GM18873 (cell line): ENCODE data around the gene OPA1.

Experiments used
- ATAC-seq: cut with Tn5 transposase; IDR thresholded peaks from one replicate; pipeline ENCODE4 v1.9.1; 2021; ENCODE audit warnings: mild to moderate bottlenecking, moderate library complexity, moderate number of reproducible peaks; ENCODE audit not compliant: unreplicated experiment, low FRiP score

The OPA1 gene, protein sequence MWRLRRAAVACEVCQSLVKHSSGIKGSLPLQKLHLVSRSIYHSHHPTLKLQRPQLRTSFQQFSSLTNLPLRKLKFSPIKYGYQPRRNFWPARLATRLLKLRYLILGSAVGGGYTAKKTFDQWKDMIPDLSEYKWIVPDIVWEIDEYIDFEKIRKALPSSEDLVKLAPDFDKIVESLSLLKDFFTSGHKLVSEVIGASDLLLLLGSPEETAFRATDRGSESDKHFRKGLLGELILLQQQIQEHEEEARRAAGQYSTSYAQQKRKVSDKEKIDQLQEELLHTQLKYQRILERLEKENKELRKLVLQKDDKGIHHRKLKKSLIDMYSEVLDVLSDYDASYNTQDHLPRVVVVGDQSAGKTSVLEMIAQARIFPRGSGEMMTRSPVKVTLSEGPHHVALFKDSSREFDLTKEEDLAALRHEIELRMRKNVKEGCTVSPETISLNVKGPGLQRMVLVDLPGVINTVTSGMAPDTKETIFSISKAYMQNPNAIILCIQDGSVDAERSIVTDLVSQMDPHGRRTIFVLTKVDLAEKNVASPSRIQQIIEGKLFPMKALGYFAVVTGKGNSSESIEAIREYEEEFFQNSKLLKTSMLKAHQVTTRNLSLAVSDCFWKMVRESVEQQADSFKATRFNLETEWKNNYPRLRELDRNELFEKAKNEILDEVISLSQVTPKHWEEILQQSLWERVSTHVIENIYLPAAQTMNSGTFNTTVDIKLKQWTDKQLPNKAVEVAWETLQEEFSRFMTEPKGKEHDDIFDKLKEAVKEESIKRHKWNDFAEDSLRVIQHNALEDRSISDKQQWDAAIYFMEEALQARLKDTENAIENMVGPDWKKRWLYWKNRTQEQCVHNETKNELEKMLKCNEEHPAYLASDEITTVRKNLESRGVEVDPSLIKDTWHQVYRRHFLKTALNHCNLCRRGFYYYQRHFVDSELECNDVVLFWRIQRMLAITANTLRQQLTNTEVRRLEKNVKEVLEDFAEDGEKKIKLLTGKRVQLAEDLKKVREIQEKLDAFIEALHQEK

DNA sequence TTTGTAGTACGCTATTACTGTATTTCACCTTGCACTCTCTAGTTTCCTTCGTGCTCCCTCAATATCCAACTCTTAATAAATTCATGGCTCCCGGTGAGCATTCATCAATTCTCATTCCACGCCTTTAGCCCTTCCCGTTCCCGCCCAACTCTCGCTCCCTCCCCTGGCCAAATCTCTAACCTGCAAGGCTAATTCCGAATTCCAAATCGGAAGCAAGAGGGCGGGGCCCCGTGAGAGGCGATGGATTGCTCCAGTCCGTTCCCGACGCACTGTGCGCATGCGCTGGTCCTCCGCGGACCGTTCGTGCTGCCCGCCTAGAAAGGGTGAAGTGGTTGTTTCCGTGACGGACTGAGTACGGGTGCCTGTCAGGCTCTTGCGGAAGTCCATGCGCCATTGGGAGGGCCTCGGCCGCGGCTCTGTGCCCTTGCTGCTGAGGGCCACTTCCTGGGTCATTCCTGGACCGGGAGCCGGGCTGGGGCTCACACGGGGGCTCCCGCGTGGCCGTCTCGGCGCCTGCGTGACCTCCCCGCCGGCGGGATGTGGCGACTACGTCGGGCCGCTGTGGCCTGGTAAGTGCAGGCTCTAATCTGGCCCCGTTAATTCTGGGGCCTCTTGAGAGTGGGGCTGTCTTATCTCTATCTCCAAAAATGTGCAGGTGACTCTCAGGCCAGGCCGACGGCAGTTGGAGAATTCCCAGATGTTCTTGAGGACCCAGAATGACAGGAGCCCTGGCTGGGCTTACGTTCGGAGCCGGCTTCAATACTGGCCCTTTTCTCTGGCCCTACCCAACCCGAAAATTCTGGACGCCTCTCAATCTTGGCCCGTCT lies at the start of gene OPA1:
Gene OPA1, plus strand, starts transcription at position 368 of the 827 bp plus-strand sequence. Its CDS starts 170 bp downstream, at position 538.
- ATAC-seq: peak; percentile 98

DNA sequence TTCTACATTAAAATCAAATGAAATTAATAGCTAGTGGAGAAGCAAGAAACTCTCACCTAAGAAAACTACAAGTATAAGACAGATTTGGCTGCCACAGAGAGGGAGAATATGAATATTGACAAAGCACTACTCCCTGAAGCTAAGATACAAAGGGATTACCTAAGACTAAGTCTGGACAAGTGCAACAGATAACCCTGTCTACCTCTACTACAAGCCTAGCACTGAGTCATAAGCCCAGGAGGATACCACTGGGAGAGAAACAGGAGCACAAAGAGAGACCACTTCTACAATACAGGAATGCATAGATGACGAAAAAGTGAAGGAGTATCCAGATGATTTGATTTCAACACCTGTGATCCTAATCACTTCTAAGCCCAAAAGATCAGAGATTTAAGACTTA lies 48.7 kb upstream of the OPA1 start:
- ATAC-seq: no peak

DNA sequence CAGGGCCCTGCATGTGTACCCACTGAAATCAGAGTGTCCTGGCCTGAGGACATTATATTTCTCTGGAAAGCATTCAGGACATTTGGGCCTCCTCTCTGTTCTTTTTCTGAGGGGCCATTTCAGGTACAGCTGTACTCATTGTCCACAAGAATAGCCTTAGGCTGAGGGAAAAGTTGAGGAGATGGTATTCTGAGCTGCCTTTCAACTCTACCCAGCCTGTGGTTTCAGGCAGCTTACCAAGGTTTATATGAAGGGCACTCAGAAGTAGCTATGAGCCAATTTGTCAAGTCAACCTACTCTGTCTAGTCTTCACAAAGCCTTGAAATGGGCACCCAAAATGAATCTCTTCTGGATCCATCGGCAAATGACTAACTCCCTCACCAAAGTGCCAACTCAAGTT lies 47.7 kb upstream of the OPA1 start:
- ATAC-seq: no peak

DNA sequence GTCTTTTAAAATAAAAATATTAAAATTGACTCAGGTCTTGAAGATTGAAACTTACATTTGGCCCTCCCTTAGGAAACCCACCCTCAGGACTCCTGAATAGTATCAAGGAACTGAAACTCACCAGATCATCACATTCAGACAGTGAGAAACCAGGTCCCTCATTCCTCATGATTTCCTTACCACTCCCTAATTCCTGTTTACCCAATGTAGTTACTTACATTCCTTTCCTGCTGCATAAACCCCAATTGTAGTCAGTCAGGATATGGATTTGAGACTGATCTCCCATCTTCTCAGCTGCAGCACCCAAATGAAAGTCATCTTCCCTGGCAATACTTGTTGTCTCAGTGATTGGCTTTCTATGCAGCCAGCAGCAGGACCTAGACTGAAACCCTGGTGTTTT lies 46.9 kb upstream of the OPA1 start:
- ATAC-seq: no peak

DNA sequence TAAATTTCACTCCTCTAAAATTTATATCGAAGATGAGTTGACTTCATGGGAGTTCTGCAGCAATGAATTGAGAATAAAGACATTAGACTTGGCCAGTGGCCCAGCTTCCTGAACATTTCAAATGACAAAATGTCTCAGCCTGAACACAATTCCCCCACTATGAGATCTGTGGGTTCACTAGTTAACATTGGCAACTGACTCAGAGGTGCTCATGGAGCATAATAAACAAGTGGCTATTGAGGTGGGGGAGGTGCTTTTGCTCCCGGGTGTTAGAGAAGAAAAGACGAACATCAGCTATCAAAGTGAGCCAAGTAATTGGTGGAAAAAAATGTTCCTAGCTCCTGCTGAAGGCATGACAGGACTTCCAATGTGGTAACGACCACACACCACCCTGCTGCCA lies 44.6 kb upstream of the OPA1 start:
- ATAC-seq: no peak

DNA sequence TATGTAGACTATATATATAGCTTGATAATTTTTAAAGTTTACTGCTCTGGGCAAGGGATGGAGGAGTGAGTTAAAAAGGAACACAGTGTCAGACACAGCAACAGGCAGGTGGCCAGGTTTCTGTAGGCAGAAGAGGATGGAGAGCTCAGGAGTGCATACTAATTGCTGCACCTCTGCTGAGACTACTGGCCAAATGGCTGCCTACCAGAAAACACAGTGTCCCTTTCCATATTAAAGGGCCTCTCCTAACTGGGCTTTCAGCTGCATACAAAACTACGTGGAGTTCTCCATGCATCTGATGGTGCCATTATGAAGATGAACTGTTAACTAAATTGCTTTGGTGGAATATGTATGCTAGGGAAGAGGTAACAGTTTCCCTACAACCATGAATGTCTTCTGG lies 40.1 kb upstream of the OPA1 start:
- no peak for ATAC-seq

DNA sequence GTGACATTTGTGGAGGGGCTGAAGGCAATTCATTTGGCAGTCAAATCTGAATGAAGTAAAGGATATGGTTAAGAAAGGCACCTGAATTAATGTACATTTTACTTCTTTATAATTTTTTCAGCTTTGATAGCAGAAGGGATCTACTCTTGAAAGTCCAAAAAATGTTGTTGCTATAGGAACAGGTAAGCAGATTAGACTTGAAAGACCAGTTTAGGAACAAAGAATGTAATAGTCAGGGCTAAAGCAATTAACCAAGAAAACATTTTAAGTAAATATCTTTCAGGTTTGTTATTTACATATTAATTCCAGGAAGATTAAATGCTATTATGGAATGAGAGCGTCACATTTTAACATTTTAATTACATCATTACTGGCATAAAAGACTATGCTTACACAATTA lies 39.4 kb upstream of the OPA1 start:
- ATAC-seq: no peak

DNA sequence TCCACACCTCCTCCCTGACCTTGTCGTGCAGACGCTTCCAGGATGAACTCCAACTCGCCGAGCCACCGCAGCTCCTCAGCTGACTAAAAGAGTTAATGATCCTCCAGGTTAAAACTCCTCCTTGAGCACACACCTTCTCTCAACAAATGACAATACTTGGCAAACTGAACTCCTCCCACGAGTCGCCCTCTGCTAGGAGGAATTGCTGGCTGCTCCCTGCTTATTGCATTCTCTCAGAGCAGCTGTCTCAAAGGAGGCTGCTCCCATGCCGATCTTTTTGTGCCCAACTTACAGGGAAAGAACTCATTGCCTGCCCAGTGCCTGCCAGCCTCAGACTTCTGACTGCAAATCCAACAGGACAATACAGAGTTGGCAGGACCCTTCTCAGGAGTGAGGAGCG lies 38.2 kb upstream of the OPA1 start, which contains the start of gene ATP13A4:
Gene ATP13A4, minus strand, starts transcription at position 85 of the 400 bp plus-strand sequence. CDS start 96 bp downstream, outside the sequence.
- no peak for ATAC-seq

DNA sequence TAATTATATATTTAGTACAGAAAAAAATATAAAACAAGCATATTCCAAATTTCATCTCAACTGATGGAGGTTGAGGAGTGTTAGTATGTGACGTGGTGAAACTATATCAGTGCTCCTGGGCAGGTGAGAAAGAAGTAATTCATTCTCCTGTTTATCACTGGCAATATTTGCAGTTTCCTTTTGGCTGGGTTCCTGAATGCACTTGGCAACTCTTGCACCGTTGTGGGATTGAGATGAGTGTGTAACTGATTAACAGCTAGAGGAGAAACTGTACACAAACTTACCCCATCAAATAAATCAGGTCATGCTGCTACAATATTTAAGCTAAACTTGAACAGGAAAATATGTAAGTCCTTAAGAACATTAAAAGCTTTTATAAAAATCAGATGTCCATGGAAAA lies 36.2 kb upstream of the OPA1 start:
- no peak for ATAC-seq

DNA sequence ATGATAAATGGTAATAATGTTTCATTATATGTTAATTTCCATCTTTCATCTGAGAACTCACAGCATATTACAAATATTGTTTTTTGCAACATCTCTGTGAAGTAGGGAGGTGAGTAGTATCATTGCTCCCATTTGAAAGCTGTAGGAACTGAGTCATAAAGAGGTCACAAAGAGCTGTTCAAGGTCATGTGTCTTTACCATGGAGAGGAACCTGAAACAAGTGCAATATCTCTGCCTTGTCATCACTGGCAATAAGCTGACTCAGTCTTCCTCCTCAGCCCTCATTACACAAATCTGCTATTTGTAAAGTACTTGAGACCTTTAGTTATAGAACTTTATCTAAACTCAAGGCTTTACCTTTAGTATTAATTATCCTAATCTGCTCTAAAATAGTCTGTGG lies 33.9 kb upstream of the OPA1 start:
- no peak for ATAC-seq

DNA sequence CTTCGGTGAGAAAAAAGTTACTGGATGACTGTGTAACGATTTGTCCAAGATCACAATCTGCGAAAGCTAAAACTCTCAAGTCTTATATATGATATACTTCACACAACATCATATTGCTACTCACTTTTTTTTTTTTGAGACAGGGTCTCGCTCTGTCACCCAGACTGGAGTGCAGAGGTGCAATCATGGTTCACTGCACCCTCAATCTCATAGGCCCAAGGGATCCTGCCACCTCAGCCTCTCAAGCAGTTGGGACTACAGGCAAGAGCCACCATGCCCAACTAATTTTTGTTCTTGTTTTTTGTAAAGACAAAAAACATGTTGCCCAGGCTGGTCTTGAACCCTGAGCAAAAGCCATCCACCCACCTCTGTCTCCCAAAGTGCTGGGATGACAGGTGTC lies 32.9 kb upstream of the OPA1 start:
- ATAC-seq: no peak

DNA sequence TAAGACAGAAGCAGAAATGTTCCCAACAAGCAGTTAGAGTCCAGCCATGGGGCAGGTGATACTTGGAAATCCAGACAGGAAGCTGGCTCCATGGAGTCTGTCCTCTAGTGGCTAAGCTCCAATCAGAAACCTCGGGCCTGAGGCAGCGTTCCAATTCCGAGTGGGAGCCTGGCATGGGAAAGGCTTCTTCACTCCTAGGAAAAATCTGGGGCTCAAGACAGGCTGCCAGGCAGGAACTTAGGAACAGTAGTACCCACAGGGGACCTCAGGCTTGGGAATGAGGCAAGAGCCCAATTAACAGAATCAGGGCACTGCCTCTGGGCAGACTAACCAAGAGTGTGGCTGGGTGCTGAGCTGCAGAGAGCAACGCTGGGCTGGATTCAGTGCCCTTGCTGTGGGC lies 32.1 kb upstream of the OPA1 start:
- no peak for ATAC-seq

DNA sequence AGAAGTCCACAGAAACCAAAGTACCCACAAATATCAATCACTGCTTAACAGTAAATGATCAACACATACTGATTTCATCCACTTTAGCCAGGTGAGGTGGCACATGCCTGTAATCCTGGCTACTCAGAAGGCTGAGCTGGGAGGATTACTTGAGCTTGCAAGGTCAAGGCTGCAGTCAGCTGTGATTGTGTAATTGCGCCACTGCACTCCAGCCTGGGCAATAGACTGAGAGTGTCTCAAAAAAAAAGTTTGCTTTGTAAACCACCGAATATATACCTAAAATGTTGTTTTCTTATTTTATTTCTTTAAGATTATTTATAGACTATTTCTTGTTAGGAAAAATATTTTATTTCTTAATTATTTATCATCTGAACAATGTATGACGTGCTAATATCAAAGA lies 29.6 kb upstream of the OPA1 start:
- ATAC-seq: no peak

DNA sequence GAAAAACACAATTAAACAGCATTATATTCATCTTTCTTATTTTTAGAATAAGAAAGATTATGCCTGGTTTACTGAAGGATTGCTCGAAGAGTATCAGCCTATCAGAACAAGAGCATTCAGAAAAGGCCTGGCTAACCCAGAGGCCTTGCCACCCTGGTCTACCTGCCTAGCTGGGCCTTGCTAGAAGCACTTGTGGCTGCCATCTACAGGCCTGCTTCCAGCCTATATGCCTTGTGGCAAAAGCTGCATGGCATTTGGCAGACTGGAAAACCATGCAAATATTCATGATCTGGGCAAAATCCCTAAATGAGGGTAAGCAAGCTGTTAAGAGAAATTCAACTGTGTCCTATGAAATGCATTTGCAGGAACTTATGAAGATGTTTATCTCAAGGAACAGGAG lies 29.0 kb upstream of the OPA1 start:
- ATAC-seq: no peak

DNA sequence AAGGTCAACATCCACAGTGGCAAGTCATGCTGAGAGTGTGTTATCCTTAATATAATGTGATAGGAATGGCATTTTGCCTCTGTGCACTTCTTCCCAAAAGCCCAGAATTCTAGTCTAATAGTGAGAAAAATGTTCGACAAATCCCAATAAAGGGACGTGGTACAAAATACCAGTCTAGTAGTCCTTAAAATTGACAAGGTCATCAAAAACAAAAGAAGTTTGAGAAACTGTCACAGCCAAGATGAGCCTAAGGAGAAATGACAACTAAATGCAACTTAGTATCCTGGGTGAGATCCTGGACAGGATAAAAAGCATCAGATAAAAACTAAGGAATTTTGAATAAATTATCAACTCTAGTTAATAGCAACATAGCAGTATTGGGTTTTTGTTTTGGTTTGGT lies 23.9 kb upstream of the OPA1 start:
- no peak for ATAC-seq

DNA sequence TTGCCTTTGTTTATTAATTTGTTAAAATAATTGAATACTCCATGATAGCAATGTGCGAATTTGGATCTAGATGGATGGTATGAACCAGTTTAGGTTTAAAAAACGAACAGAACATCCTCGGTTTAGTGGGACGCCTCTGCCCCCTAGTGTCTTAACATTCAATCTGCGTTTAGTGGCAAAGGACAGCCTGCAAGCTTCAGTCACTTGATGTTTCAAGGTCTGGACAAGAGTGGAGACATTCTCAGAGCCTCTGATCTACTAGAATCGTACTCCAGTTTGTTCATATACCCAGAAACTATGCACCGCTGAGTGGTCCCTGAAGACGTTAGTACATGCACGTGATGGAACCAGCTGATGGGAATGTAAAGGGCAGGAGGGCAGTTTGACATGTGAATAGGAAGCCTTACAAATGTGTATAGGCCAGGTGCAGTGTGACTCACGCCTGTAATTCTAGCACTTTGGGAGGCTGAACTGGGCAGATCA lies 20.5 kb upstream of the OPA1 start:
- no peak for ATAC-seq

DNA sequence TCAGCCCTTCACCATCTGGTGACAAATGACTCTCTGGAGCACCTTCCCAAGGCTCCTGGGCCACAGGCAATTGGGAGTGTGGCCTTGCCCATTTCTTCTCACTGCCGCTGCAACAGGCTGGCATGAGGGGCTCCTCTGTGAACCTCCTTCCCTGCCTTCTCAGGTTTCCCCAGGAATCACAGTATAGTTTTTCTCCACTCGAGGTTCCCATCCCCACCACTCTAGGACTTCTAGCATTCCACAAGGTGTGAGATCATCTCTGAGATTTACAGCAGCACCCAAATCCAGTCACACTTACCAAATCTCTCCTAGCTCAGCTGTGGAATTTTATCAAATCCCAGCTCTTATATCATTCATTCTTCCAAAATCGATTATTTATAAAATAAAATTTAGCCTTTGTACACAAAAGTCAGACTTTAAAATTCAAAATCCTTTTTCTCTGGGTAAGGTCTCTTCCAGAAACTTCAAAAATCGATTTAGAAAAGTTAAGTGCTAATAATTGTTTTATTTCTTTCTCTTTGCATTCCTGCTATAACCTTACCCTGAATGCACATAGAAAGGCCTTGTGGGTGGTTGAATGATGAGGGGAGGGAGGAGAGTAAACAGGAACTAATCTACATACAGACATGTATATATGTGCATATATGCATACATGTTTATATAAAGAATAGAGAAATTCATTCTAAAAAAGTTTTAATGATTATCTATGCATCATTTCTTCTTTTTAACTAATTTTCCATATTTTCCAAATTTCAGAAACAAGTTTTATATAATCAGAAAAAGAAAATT lies 19.4 kb upstream of the OPA1 start:
- no peak for ATAC-seq

DNA sequence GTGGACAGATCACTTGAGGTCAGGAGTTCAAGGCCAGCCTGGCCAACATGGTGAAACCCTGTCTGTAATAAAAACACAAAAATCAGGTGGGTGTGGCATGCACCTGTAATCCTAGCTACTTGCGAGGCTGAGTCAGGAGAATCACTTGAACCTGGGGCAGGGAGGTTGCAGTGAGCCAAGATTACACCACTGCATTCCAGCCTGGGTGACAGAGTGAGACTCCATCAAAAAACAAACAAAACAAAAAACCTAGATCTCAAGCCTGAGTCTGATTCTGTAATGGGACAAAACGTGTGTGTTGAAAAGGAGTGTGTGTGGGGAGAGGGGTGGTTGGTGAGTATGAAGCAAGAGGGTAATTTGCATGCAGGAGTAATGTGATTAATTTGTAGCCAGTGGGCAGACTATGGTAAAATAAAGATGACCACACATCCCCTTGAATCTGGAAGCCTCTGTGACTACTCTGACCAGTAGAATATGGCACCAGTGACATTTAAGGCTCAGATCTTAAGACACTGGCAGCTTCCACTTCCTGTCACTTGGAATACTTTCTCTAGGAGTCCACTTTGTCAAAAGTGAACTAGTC lies 18.4 kb upstream of the OPA1 start:
- ATAC-seq: no peak

DNA sequence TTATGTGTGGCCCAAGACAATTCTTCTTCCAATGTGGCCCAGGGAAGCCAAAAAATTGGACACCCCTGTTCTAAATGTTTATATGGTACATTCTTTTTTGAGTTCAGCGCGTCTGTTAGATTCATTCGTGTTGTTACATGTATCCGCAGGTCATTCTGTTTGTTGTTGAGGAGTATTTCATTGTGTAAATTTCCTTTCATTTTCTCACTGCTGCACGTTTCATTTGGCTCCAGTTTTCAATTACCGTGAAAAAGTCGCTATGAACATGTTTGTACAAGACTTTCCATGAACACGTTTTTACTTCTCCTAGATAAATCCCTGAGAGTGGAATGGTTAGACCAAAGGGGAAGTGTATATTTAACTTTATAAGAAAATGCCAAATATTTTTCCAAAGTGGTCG lies 7.5 kb upstream of the OPA1 start:
- ATAC-seq: no peak
